ENCODE measurements around the gene TFAP2E.
"Not testable (repeated sequence)": the region's sequence is repeated elsewhere in the genome, so short reads cannot be mapped to it uniquely, and the experiment has no call there.

Gene TFAP2E

DNA sequence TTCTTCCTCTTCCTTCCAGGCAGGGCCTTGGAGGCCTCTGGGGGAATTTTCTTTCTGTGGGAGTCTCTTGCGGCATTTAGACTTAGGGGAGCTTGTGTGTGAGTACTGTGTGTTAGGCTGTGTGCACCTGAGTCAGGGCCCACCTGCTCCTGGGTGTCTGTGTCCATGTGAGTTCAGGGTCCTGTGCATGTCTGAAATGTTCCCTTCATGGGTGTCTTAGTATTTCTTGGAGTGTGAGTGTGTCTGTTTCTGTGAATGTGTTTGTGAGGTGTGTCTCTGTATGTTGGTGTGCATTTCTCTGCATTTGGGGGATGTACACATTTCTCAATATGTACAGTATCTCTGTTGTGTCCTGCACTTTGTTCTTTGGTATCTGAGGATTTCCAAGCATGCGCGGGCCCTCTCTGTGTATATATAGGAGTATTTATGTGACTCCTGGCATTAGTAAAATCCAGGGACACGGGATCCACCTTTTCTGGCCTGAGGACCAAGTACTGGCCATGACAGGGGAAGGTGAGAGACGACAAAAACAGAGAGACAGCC is 2.4 kb downstream of the TFAP2E start:
- no peak for DNase-seq (ENCODE audit: low read depth)
- no peaks in the 10 kb centered on the region for H3K9me3 ChIP-seq (ENCODE audit: control insufficient read depth, low read length)
- peaks cover 15% of the 10 kb centered on the region for H3K4me1 ChIP-seq (ENCODE audit: control insufficient read depth, insufficient read depth, low read length)
- H3K4me3 ChIP-seq (ENCODE audit: low read length), result no peak overlapping the region
- no peak overlapping the region for H3K9ac ChIP-seq (ENCODE audit: low read length)
- peaks cover 29% of the 10 kb centered on the region for H3K27me3 ChIP-seq (replicated peaks; ENCODE audit: control insufficient read depth, insufficient read depth, low read length)
- H3K36me3 ChIP-seq (ENCODE audit: control insufficient read depth, insufficient read depth, low read length, severe bottlenecking), result no peaks in the 10 kb centered on the region

DNA sequence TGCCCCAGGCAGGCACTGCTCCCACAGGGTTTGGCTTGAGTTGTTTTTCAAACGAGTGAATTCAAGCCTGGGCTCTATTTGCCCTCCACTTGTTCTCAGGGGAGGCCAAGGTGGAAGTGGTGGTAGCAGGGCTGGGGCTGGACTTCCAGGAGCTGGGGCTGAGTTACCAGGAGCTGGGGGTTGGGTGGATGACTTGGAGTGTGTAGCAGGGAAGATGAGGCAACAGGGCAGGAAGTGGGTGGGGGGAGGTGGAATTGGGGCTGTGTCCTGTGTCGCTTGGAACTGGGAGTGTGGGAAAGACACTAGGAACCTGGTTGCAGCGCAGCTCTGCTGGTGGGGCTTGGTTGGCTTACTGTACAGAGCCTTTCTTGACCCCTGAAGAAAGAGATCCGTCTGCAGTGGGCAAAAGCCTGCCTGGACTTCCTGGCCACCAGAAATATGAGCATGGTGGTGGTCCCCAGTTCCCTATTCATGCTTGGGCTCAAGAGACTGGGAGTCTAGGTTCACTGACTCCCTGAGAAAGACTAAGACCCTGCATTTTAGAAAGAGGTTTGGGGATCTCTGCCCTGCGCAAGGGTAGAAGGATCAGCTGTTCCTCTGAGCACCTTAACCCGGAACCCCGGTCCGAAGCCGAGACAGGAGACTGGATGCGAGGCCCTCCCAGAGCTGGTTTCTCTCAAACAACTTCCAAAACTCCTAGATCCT is 3.1 kb downstream of the TFAP2E start:
- Histone ChIP-seq H3K4me3 (ENCODE audit: low read length) (no peak overlapping the region), H3K9ac (ENCODE audit: low read length) (no peak overlapping the region), H3K27me3 (replicated peaks; ENCODE audit: control insufficient read depth, insufficient read depth, low read length) (peaks cover 29% of the 10 kb centered on the region), H3K9me3 (ENCODE audit: control insufficient read depth, low read length) (no peaks in the 10 kb centered on the region), H3K36me3 (ENCODE audit: control insufficient read depth, insufficient read depth, low read length, severe bottlenecking) (no peaks in the 10 kb centered on the region), H3K4me1 (ENCODE audit: control insufficient read depth, insufficient read depth, low read length) (peaks cover 15% of the 10 kb centered on the region)
- DNase-seq (ENCODE audit: low read depth), result no peak

DNA sequence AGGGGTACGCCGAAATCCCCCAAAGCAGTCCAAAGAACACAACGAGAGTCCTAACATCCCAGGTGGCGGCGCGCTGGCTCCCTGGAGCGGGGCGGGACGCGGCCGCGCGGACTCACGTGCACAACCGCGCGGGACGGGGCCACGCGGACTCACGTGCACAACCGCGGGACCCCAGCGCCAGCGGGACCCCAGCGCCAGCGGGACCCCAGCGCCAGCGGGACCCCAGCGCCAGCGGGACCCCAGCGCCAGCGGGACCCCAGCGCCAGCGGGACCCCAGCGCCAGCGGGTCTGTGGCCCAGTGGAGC is 3.6 kb downstream of the TFAP2E start:
- peaks cover 29% of the 10 kb centered on the region for H3K27me3 ChIP-seq (replicated peaks; ENCODE audit: control insufficient read depth, insufficient read depth, low read length)
- not testable (repeated sequence) for H3K36me3 ChIP-seq (ENCODE audit: control insufficient read depth, insufficient read depth, low read length, severe bottlenecking); H3K9ac ChIP-seq (ENCODE audit: low read length); H3K4me3 ChIP-seq (ENCODE audit: low read length); DNase-seq (ENCODE audit: low read depth); H3K9me3 ChIP-seq (ENCODE audit: control insufficient read depth, low read length)
- H3K4me1 ChIP-seq (ENCODE audit: control insufficient read depth, insufficient read depth, low read length), result peaks cover 15% of the 10 kb centered on the region

DNA sequence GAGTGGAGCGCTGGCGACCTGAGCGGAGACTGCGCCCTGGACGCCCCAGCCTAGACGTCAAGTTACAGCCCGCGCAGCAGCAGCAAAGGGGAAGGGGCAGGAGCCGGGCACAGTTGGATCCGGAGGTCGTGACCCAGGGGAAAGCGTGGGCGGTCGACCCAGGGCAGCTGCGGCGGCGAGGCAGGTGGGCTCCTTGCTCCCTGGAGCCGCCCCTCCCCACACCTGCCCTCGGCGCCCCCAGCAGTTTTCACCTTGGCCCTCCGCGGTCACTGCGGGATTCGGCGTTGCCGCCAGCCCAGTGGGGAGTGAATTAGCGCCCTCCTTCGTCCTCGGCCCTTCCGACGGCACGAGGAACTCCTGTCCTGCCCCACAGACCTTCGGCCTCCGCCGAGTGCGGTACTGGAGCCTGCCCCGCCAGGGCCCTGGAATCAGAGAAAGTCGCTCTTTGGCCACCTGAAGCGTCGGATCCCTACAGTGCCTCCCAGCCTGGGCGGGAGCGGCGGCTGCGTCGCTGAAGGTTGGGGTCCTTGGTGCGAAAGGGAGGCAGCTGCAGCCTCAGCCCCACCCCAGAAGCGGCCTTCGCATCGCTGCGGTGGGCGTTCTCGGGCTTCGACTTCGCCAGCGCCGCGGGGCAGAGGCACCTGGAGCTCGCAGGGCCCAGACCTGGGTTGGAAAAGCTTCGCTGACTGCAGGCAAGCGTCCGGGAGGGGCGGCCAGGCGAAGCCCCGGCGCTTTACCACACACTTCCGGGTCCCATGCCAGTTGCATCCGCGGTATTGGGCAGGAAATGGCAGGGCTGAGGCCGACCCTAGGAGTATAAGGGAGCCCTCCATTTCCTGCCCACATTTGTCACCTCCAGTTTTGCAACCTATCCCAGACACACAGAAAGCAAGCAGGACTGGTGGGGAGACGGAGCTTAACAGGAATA is 4.2 kb downstream of the TFAP2E start:
- H3K9me3 ChIP-seq (ENCODE audit: control insufficient read depth, low read length), result no peaks in the 10 kb centered on the region
- H3K4me1 ChIP-seq (ENCODE audit: control insufficient read depth, insufficient read depth, low read length), result peaks cover 15% of the 10 kb centered on the region
- H3K9ac ChIP-seq (ENCODE audit: low read length), result peak overlapping the region; percentile 23
- H3K36me3 ChIP-seq (ENCODE audit: control insufficient read depth, insufficient read depth, low read length, severe bottlenecking), result no peaks in the 10 kb centered on the region
- peaks cover 23% of the 10 kb centered on the region for H3K27me3 ChIP-seq (replicated peaks; ENCODE audit: control insufficient read depth, insufficient read depth, low read length)
- H3K4me3 ChIP-seq (ENCODE audit: low read length), result peak overlapping the region; percentile 67
- no peak for DNase-seq (ENCODE audit: low read depth)

DNA sequence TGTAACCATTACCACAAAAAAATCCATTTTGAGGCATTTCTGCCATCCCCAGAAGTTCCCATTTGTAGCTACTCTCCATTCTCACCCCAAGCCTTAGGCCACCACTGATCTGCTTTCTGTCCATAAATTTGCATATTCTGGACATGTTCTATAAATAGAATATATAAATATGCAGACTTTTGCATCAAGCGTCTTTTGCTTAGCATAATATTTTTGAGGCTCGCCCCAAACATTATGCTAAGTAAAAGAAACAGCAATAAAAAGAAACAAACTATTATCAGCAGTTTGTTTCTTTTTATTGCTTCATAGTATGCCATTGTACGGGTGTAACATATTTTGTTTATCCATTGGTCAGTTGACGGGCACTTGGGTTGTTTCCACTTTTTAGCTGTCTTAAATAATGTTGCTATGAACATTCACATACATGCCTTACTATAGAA is 7.9 kb downstream of the TFAP2E start:
- Histone ChIP-seq H3K9me3 (ENCODE audit: control insufficient read depth, low read length) (no peaks in the 10 kb centered on the region), H3K27me3 (replicated peaks; ENCODE audit: control insufficient read depth, insufficient read depth, low read length) (peaks cover 16% of the 10 kb centered on the region), H3K9ac (ENCODE audit: low read length) (no peak overlapping the region), H3K36me3 (ENCODE audit: control insufficient read depth, insufficient read depth, low read length, severe bottlenecking) (no peaks in the 10 kb centered on the region), H3K4me1 (ENCODE audit: control insufficient read depth, insufficient read depth, low read length) (peaks cover 15% of the 10 kb centered on the region), H3K4me3 (ENCODE audit: low read length) (no peak overlapping the region)
- no peak for DNase-seq (ENCODE audit: low read depth)

DNA sequence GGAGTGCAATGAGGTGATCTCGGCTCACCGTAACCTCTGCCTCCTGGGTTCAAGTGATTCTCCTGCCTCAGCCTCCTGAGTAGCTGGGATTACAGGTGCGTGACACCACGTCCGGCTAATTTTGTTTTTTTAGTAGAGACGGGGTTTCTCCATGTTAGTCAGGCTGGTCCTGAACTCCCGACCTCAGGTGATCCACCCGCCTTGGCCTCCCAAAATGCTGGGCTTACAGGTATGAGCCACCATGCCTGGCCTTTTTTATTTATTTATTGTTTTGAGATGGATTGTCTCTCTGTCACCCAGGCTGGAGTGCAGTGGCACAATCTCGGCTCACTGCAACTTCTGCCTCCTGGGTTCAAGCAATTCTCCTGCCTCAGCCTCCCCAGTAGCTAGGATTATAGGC is 8.5 kb downstream of the TFAP2E start:
- H3K4me1 ChIP-seq (ENCODE audit: control insufficient read depth, insufficient read depth, low read length), result peaks cover 15% of the 10 kb centered on the region
- not testable (repeated sequence) for H3K4me3 ChIP-seq (ENCODE audit: low read length); H3K9ac ChIP-seq (ENCODE audit: low read length); H3K36me3 ChIP-seq (ENCODE audit: control insufficient read depth, insufficient read depth, low read length, severe bottlenecking); H3K9me3 ChIP-seq (ENCODE audit: control insufficient read depth, low read length); DNase-seq (ENCODE audit: low read depth)
- peaks cover 12% of the 10 kb centered on the region for H3K27me3 ChIP-seq (replicated peaks; ENCODE audit: control insufficient read depth, insufficient read depth, low read length)

DNA sequence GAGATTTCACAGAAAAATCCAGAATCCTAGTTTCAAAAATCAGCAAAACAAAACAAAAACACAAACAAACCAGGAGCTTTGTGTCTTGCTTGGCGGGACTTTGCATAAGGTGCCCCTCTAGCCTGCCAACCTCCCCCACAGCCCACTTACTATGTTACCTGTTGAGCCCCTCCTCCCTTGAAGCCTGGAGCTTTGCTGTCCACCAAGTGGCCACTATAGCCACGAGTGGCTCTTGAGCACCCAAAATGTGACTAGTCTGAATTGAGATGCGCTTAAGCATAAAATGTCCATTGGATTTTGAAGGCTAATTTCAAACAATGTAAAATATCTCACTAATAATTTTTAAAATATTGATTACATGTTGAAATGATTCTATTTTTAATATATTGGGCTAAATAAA is 12.2 kb downstream of the TFAP2E start:
- Histone ChIP-seq H3K9ac (ENCODE audit: low read length) (no peak overlapping the region), H3K4me1 (ENCODE audit: control insufficient read depth, insufficient read depth, low read length) (no peaks in the 10 kb centered on the region), H3K27me3 (replicated peaks; ENCODE audit: control insufficient read depth, insufficient read depth, low read length) (no peaks in the 10 kb centered on the region), H3K36me3 (ENCODE audit: control insufficient read depth, insufficient read depth, low read length, severe bottlenecking) (no peaks in the 10 kb centered on the region), H3K4me3 (ENCODE audit: low read length) (no peak overlapping the region), H3K9me3 (ENCODE audit: control insufficient read depth, low read length) (no peaks in the 10 kb centered on the region)
- DNase-seq (ENCODE audit: low read depth), result no peak

DNA sequence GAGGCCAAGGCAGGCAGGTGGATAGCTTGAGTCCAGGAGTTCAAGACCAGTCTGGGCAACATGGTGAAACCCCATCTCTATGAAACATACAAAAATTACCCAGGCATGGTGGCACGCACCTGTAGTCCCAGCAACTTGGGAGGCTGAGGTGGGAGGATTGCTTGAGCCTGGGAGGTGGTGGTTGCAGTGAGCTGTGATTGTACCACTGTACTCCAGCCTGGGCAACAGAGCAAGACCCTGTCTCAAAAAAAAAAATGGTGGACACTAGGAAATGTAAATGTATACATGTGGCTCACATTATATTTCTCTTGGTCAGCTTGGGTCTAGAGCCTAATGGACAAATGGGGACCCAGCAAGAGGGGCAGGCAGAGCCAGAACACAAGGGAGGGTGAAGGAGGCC is 12.7 kb downstream of the TFAP2E start:
- H3K36me3 ChIP-seq (ENCODE audit: control insufficient read depth, insufficient read depth, low read length, severe bottlenecking); H3K4me1 ChIP-seq (ENCODE audit: control insufficient read depth, insufficient read depth, low read length); H3K27me3 ChIP-seq (replicated peaks; ENCODE audit: control insufficient read depth, insufficient read depth, low read length); H3K4me3 ChIP-seq (ENCODE audit: low read length); DNase-seq (ENCODE audit: low read depth); H3K9me3 ChIP-seq (ENCODE audit: control insufficient read depth, low read length); H3K9ac ChIP-seq (ENCODE audit: low read length): not testable (repeated sequence)

DNA sequence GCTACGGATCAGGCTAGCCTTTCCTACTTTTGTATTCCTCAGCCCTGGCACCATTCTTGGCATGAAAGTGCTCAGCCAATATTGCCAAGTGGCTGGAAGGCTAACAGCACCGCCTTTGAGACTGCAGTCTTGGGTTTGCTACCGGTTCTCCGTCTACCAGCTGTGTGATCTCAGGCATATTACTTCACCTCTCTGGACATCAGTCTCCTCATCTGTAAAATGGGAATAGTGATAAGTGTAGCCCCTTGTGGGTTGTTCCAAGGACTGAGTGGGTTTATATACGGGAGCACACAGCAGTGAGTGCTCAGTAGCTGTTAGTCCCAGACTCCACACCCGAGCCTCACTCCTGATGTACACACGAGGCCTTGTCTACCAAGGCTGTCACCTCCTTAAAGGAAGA is 13.7 kb downstream of the TFAP2E start:
- no peaks in the 10 kb centered on the region for H3K27me3 ChIP-seq (replicated peaks; ENCODE audit: control insufficient read depth, insufficient read depth, low read length)
- H3K9ac ChIP-seq (ENCODE audit: low read length), result no peak overlapping the region
- no peaks in the 10 kb centered on the region for H3K9me3 ChIP-seq (ENCODE audit: control insufficient read depth, low read length)
- H3K4me1 ChIP-seq (ENCODE audit: control insufficient read depth, insufficient read depth, low read length), result no peaks in the 10 kb centered on the region
- peaks cover 4% of the 10 kb centered on the region for H3K36me3 ChIP-seq (ENCODE audit: control insufficient read depth, insufficient read depth, low read length, severe bottlenecking)
- no peak overlapping the region for H3K4me3 ChIP-seq (ENCODE audit: low read length)
- no peak for DNase-seq (ENCODE audit: low read depth)

DNA sequence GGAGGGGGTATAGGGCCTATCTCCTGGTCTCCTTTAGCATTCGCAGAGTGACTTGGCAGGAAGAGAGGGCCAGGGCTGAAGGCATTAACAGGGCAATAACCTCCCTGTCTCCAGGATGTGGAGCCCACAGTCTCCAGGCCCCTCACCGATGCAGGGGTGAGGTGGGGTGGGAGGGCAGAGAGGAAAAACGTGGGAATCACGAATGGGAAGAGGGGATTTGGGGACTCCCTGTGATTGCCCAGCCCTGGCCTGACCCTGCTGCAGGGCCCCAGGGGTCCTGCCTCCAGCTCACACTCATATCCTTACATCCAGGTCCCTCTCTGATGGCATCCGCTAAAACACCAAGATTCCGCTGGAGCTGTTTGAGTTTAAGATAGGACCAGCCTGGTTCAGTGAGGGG is 14.6 kb downstream of the TFAP2E start:
- Histone ChIP-seq H3K9me3 (ENCODE audit: control insufficient read depth, low read length) (no peaks in the 10 kb centered on the region), H3K9ac (ENCODE audit: low read length) (no peak overlapping the region), H3K27me3 (replicated peaks; ENCODE audit: control insufficient read depth, insufficient read depth, low read length) (no peaks in the 10 kb centered on the region), H3K4me1 (ENCODE audit: control insufficient read depth, insufficient read depth, low read length) (no peaks in the 10 kb centered on the region), H3K4me3 (ENCODE audit: low read length) (no peak overlapping the region), H3K36me3 (ENCODE audit: control insufficient read depth, insufficient read depth, low read length, severe bottlenecking) (peaks cover 4% of the 10 kb centered on the region)
- no peak for DNase-seq (ENCODE audit: low read depth)

DNA sequence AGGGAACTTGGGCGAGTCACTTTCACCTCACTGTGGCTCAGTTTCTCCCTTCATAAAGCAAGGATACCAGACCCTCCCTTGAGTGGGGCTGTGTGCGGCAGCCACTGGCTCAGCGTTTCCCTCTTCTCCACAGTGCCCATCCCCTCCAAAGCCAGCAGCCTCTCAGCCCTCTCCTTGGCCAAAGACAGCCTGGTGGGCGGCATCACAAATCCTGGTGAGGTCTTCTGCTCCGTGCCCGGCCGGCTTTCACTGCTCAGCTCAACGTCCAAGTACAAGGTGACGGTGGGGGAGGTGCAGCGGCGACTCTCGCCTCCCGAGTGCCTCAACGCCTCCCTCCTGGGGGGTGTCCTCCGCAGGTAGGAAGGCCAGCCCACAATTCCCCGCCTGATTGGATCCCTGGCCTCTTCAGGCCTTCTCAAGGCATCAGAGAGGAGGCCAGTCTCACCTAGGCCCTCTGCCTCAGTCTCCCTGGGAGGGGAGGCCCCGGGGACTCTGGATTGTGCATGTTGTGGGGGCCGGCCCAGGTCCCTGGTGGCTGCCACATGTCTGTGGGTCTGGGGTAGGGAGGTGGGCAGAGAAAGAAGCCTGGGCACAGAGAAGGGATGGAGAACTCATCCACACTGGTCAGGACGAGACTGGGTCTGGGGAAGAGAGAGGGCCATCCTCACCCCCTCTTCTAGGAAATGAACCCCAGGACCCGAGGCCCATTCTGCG is 15.2 kb downstream of the TFAP2E start:
- Histone ChIP-seq H3K4me3 (ENCODE audit: low read length) (no peak overlapping the region), H3K9me3 (ENCODE audit: control insufficient read depth, low read length) (no peaks in the 10 kb centered on the region), H3K9ac (ENCODE audit: low read length) (no peak overlapping the region), H3K36me3 (ENCODE audit: control insufficient read depth, insufficient read depth, low read length, severe bottlenecking) (peaks cover 4% of the 10 kb centered on the region), H3K27me3 (replicated peaks; ENCODE audit: control insufficient read depth, insufficient read depth, low read length) (no peaks in the 10 kb centered on the region), H3K4me1 (ENCODE audit: control insufficient read depth, insufficient read depth, low read length) (no peaks in the 10 kb centered on the region)
- no peak for DNase-seq (ENCODE audit: low read depth)

Data from adipocyte (in vitro differentiated cells).